Keratinocyte (primary cell): ENCODE data around the gene ELMO3. TPM values are rescaled to one million over a fixed set of nuclear protein-coding genes. Genes with fewer than 3 reads are reported as not detected.

Source experiments
- DNase-seq: peaks from one replicate; pipeline ENCODE4 v3.0.0-alpha.2; 2011; ENCODE audit warnings: low read depth, missing footprints, low spot score
- FAIRE-seq: peaks from 2 replicates; lab custom pipeline; 2011; peaks lifted over from hg19 to GRCh38; lab: Jason Lieb, UNC
- H2AFZ ChIP-seq: 2 replicates; pipeline ENCODE4 v1.6.0; 2012; ENCODE audit warnings: low read length, control low read depth, inconsistent platforms; ENCODE audit not compliant: control insufficient read depth
- H3K27ac ChIP-seq: 2 replicates; pipeline ENCODE4 v1.5.1; 2011; ENCODE audit warnings: low read length; ENCODE audit not compliant: control insufficient read depth, insufficient read depth
- H3K27me3 ChIP-seq: 3 replicates; pipeline ENCODE4 v1.6.0; 2011; ENCODE audit warnings: low read length; ENCODE audit not compliant: control insufficient read depth, insufficient read depth; ENCODE audit errors: extremely low read depth
- H3K36me3 ChIP-seq, 2 experiments: 2 replicates in 1 of 2; 3 replicates in 1 of 2; pipeline ENCODE4 v1.5.1; 2011; ENCODE audit warnings: low read length in 2 of 2, mild to moderate bottlenecking in 1 of 2; ENCODE audit not compliant: control insufficient read depth in 2 of 2, insufficient read depth in 2 of 2; ENCODE audit errors: extremely low read depth in 1 of 2
- H3K4me1 ChIP-seq: 3 replicates; pipeline ENCODE4 v1.5.1; 2011; ENCODE audit warnings: low read length; ENCODE audit not compliant: control insufficient read depth, insufficient read depth; ENCODE audit errors: extremely low read depth
- H3K4me2 ChIP-seq: 3 replicates; pipeline ENCODE4 v1.6.0; 2011; ENCODE audit warnings: low read depth, low read length; ENCODE audit not compliant: control insufficient read depth, insufficient read depth; ENCODE audit errors: extremely low read depth
- H3K4me3 ChIP-seq, 3 experiments: fragments of 200-600 bp in 1 of 3; sonication (generic) in 1 of 3; 2 replicates in 2 of 3; 3 replicates in 1 of 3; pipeline ENCODE4 v1.5.1; 2011 to 2016; ENCODE audit warnings: low read length in 3 of 3, mild to moderate bottlenecking in 3 of 3, control low read depth in 2 of 3, inconsistent platforms in 1 of 3, low read depth in 1 of 3, mixed read lengths in 1 of 3, mixed run types in 1 of 3, moderate library complexity in 1 of 3; ENCODE audit not compliant: control insufficient read depth in 2 of 3, insufficient read depth in 2 of 3; ENCODE audit errors: extremely low read depth in 1 of 3
- H3K79me2 ChIP-seq: 2 replicates; pipeline ENCODE4 v1.6.0; 2012; ENCODE audit warnings: low read length; ENCODE audit not compliant: control insufficient read depth, insufficient read depth
- H3K9ac ChIP-seq: 3 replicates; pipeline ENCODE4 v1.6.0; 2011; ENCODE audit warnings: low read length; ENCODE audit not compliant: control insufficient read depth, insufficient read depth; ENCODE audit errors: extremely low read depth
- H3K9me1 ChIP-seq: 3 replicates; pipeline ENCODE4 v1.6.0; 2011; ENCODE audit warnings: low read length; ENCODE audit not compliant: control insufficient read depth, insufficient read depth; ENCODE audit errors: extremely low read depth
- H3K9me3 ChIP-seq: 2 replicates; pipeline ENCODE4 v1.5.1; 2012; ENCODE audit warnings: low read depth, low read length; ENCODE audit not compliant: control insufficient read depth
- H4K20me1 ChIP-seq: 3 replicates; pipeline ENCODE4 v1.6.0; 2011; ENCODE audit warnings: low read length; ENCODE audit not compliant: control insufficient read depth, insufficient read depth; ENCODE audit errors: extremely low read depth
- EZH2 ChIP-seq: IDR thresholded peaks from one replicate; pipeline ENCODE4 v1.6.1; 2012; ENCODE audit warnings: inconsistent platforms, mild to moderate bottlenecking, low read length, moderate library complexity
- dilution Hi-C: fragments of 300-500 bp; cut with MboI; formaldehyde crosslinking; loops from one replicate; pipeline ENCODE4 v1.7.0; 2020; ENCODE audit warnings: low sequenced_read_pairs; ENCODE audit not compliant: extremely low pct_ligation_motif_present
- polyA plus RNA-seq, 5 experiments: library from polyadenylated mRNA; depleted of rRNA in 3 of 5; stranded (reverse) in 3 of 5; stranded (forward) in 1 of 5; unstranded in 1 of 5; fragments of >200 nt; gene quantifications; 1 replicate in 1 of 5; 2 replicates in 3 of 5; 3 replicates in 1 of 5; pipeline versions ENCODE4 v1.2.1 to v1.2.3, GENCODE V29; 2011 to 2012; ENCODE audit warnings: missing spikeins in 2 of 5, low read depth in 1 of 5, low replicate concordance in 1 of 5
- TF ChIP-seq, protein P1 (sequence below), 3 experiments: IDR thresholded peaks in 1 of 3; conservative IDR thresholded peaks in 1 of 3; optimal IDR thresholded peaks in 1 of 3; 2 replicates in 2 of 3; 3 replicates in 1 of 3; pipeline versions ENCODE3 to v1.5.1; 2011; ENCODE audit warnings: low read length in 3 of 3, mild to moderate bottlenecking in 3 of 3, moderate library complexity in 2 of 3, control low read depth in 1 of 3, inconsistent platforms in 1 of 3; ENCODE audit not compliant: insufficient read depth in 2 of 3; ENCODE audit errors: extremely low read depth in 1 of 3

ELMO3 gene
- polyA plus RNA-seq, 1 donor (not counting 4 experiments of a cell fraction or from before 2014, with no cell fraction given): 21.0 TPM

DNA sequence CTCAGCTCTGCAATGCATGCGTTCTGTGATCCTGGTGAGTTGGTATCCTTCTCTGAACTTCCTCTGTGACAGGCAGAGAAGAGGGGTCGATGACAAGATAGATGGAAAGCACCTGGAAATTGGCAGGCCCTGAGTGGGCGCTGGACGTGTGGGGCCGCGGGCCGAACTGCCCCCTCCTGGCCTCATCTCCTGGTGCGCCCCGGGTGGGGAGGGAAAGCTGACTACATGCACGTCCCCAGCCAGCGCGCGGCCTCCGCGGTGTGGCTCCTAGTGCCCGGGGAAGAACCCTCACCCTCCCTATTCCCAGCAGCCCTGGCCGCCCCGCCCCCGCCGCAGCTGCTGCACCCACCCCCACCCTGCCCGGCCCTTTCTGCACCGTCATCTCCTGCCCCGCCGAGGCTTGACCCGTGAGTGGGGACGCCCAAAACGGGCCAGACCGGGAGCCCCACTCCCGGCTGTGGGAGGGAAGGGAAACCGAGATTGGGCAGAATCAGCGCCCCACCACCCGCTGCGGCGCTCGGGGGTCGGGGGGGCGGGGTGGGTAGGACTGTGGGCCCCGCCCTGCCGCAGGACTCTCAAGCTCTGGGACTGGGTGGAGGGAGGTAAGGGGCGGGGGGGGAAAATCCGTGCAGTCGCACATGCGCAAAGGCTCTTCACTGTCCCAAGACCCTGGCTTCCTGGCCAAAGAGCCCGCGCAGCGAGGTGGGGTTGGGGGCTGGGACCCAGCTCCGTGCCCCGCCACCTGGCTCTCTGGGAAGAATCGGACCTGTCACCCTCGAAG is 28.6 kb upstream of the ELMO3 start, which contains the start of gene NOL3:
Gene NOL3, plus strand, starts transcription at position 371 of the 781 bp plus-strand sequence.
- Histone ChIP-seq H2AFZ (peak within 1 kb of the TSS; percentile 32), H3K27me3 (no peaks in the 10 kb centered on the region), H3K9ac (peak within 1 kb of the TSS; percentile 77), H4K20me1 (no peaks in the 10 kb centered on the region), H3K36me3 (no peaks in the 10 kb centered on the region), H3K27ac (peak within 1 kb of the TSS; percentile 76), H3K9me3 (no peaks in the 10 kb centered on the region), H3K4me3 (peak within 1 kb of the TSS; percentile 40 to 74 (median 62)), H3K4me2 (peak within 1 kb of the TSS; percentile 77), H3K79me2 (no peaks in the 10 kb centered on the region), H3K4me1 (peaks cover 36% of the 10 kb centered on the region), H3K9me1 (no peaks in the 10 kb centered on the region)
- no peak for DNase-seq
- no peak for FAIRE-seq
- TF ChIP-seq EZH2: no peak
- TF ChIP-seq, protein P1, sequence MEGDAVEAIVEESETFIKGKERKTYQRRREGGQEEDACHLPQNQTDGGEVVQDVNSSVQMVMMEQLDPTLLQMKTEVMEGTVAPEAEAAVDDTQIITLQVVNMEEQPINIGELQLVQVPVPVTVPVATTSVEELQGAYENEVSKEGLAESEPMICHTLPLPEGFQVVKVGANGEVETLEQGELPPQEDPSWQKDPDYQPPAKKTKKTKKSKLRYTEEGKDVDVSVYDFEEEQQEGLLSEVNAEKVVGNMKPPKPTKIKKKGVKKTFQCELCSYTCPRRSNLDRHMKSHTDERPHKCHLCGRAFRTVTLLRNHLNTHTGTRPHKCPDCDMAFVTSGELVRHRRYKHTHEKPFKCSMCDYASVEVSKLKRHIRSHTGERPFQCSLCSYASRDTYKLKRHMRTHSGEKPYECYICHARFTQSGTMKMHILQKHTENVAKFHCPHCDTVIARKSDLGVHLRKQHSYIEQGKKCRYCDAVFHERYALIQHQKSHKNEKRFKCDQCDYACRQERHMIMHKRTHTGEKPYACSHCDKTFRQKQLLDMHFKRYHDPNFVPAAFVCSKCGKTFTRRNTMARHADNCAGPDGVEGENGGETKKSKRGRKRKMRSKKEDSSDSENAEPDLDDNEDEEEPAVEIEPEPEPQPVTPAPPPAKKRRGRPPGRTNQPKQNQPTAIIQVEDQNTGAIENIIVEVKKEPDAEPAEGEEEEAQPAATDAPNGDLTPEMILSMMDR (optimal IDR thresholded peaks at IDR 0.05 in 1 of 3, IDR thresholded peaks at IDR 0.05 in 1 of 3, conservative IDR thresholded peaks at IDR 0.05 in 1 of 3; ENCODE audit: extremely low read depth in 1 of 3, insufficient read depth in 2 of 3, low read length in 3 of 3): no peak
- dilution Hi-C loops: no loop called here

- peak; percentile 74 for FAIRE-seq
- Histone ChIP-seq H3K4me2 (peak overlapping the region; percentile 77), H3K9me1 (no peaks in the 10 kb centered on the region), H2AFZ (peak overlapping the region; percentile 12), H3K4me1 (peaks cover 36% of the 10 kb centered on the region), H3K36me3 (no peaks in the 10 kb centered on the region), H3K9ac (peak overlapping the region; percentile 77), H3K27ac (peak overlapping the region; percentile 76), H3K79me2 (no peaks in the 10 kb centered on the region), H3K9me3 (no peaks in the 10 kb centered on the region), H3K4me3 (peak overlapping the region; percentile 40 to 69 (median 61)), H3K27me3 (no peaks in the 10 kb centered on the region), H4K20me1 (no peaks in the 10 kb centered on the region)
- no peak for DNase-seq
- TF ChIP-seq, protein P1 (optimal IDR thresholded peaks at IDR 0.05 in 1 of 3, IDR thresholded peaks at IDR 0.05 in 1 of 3, conservative IDR thresholded peaks at IDR 0.05 in 1 of 3; ENCODE audit: extremely low read depth in 1 of 3, insufficient read depth in 2 of 3, low read length in 3 of 3): no peak
- no peak for TF ChIP-seq EZH2
- dilution Hi-C loops: no loop called here
Measured at GRCh38 chr16:67170949-67171649, 27.8 kb upstream of the ELMO3 start.
